ENCODE results near the gene LASP1. TPM values are rescaled to one million over a fixed set of nuclear protein-coding genes. Genes with fewer than 3 reads are reported as not detected.

Gene LASP1
- total and polyA plus RNA-seq, 7 donors: 8.6 to 20.1 (median 14.6) TPM

GRCh38 chr17:38967290-38967738, 97.5 kb downstream of the LASP1 start, which contains the start of gene FBXO47:
TSS of gene FBXO47 (minus strand) at chr17:38967403. CDS start at chr17:38963025, 4,378 bp downstream.
- intact Hi-C loops (cut with DNase I): no loop called here
- H3K9me3 ChIP-seq: no peaks in the 10 kb centered on the region
- peak within 1 kb of the TSS; percentile 73 for H3K27ac ChIP-seq
- peak; percentile 95 to 99 (median 98) for ATAC-seq
- H3K36me3 ChIP-seq (ENCODE audit: insufficient read depth in 1 of 2, low read depth in 1 of 2): no peaks in the 10 kb centered on the region
- H3K27me3 ChIP-seq (ENCODE audit: insufficient read depth in 3 of 3, low read length in 2 of 3): no peaks in the 10 kb centered on the region
- TF ChIP-seq CTCF (IDR thresholded peaks at IDR 0.05): no peak
- 6 to 16% (median 16%) methylated on average over 21 of the region's 21 CpGs for WGBS, 3 donors
- H3K4me1 ChIP-seq: peaks cover 7% of the 10 kb centered on the region
- peak; percentile 91 to 95 for DNase-seq
- peak within 1 kb of the TSS; percentile 59 for H3K4me3 ChIP-seq

GRCh38 chr17:38969281-38969680, 99.4 kb downstream of the LASP1 start:
- Histone ChIP-seq H3K36me3 (ENCODE audit: insufficient read depth in 1 of 2, low read depth in 1 of 2) (no peaks in the 10 kb centered on the region), H3K4me3 (no peak overlapping the region), H3K27ac (no peak overlapping the region), H3K9me3 (no peaks in the 10 kb centered on the region), H3K4me1 (peaks cover 7% of the 10 kb centered on the region), H3K27me3 (ENCODE audit: insufficient read depth in 3 of 3, low read length in 2 of 3) (no peaks in the 10 kb centered on the region)
- no peak for DNase-seq
- no peak for TF ChIP-seq CTCF (IDR thresholded peaks at IDR 0.05)
- 55 to 74% (median 64%) methylated on average over 4 of the region's 4 CpGs for WGBS, 3 donors
- intact Hi-C loops (cut with DNase I): no loop called here
- ATAC-seq: no peak

GRCh38 chr17:38970128-38970527, 100.3 kb downstream of the LASP1 start:
- Histone ChIP-seq H3K27ac (no peak overlapping the region), H3K4me1 (peaks cover 7% of the 10 kb centered on the region), H3K36me3 (ENCODE audit: insufficient read depth in 1 of 2, low read depth in 1 of 2) (no peaks in the 10 kb centered on the region), H3K9me3 (no peaks in the 10 kb centered on the region), H3K4me3 (no peak overlapping the region), H3K27me3 (ENCODE audit: insufficient read depth in 3 of 3, low read length in 2 of 3) (no peaks in the 10 kb centered on the region)
- WGBS, 3 donors: 68 to 87% (median 78%) methylated on average over 4 of the region's 4 CpGs
- DNase-seq (no peak), ATAC-seq (no peak)
- intact Hi-C loops (cut with DNase I): no loop called here
- no peak for TF ChIP-seq CTCF (IDR thresholded peaks at IDR 0.05)

GRCh38 chr17:38970804-38971203, 100.9 kb downstream of the LASP1 start:
- no peaks in the 10 kb centered on the region for H3K36me3 ChIP-seq (ENCODE audit: insufficient read depth in 1 of 2, low read depth in 1 of 2)
- no peaks in the 10 kb centered on the region for H3K9me3 ChIP-seq
- ATAC-seq: no peak
- H3K27me3 ChIP-seq (ENCODE audit: insufficient read depth in 3 of 3, low read length in 2 of 3): no peaks in the 10 kb centered on the region
- TF ChIP-seq CTCF (IDR thresholded peaks at IDR 0.05): no peak
- H3K27ac ChIP-seq: no peak overlapping the region
- peaks cover 7% of the 10 kb centered on the region for H3K4me1 ChIP-seq
- intact Hi-C loops (cut with DNase I): no loop called here
- WGBS, 3 donors: 84 to 88% (median 87%) methylated on average over 5 of the region's 5 CpGs
- DNase-seq: no peak
- H3K4me3 ChIP-seq: no peak overlapping the region

Other genes starting within 250 kb of the LASP1 start
- gene EPOP, start 195.1 kb upstream of the LASP1 start, total RNA-seq: 1 to 10 TPM in 1 of 4 donors, under 1 TPM in 3; 0.21 to 1.2 (median 0.63) TPM
- 1 to 10 TPM in 1 of 3 donors, under 1 TPM in 2; 0.21 to 1.1 (median 0.44) TPM for gene EPOP, start 195.1 kb upstream of the LASP1 start, polyA plus RNA-seq
- gene MLLT6, start 164.8 kb upstream of the LASP1 start, total RNA-seq: 100 to 1,000 TPM in 1 of 4 donors, 10 to 100 TPM in 3; 78.5 to 120 (median 84.9) TPM
- gene MLLT6, start 164.8 kb upstream of the LASP1 start, polyA plus RNA-seq: 10 to 100 TPM; 16.3 to 50.2 (median 25.5) TPM
- gene CISD3, start 139.7 kb upstream of the LASP1 start, total RNA-seq: 10 to 100 TPM; 29.9 to 45.5 (median 37.4) TPM
- 10 to 100 TPM; 39.6 to 83.6 (median 41.5) TPM for gene CISD3, start 139.7 kb upstream of the LASP1 start, polyA plus RNA-seq
- 10 to 100 TPM in 1 of 4 donors, 1 to 10 TPM in 3; 7.1 to 10.8 (median 7.5) TPM for gene PCGF2, start 121.7 kb upstream of the LASP1 start, total RNA-seq
- gene PCGF2, start 121.7 kb upstream of the LASP1 start, polyA plus RNA-seq: 1 to 10 TPM; 3.3 to 5.8 (median 5.1) TPM
- gene PSMB3, start 117.3 kb upstream of the LASP1 start, total RNA-seq: 100 to 1,000 TPM; 112 to 209 (median 184) TPM
- gene PSMB3, start 117.3 kb upstream of the LASP1 start, polyA plus RNA-seq: 100 to 1,000 TPM; 286 to 463 (median 332) TPM
- 10 to 100 TPM; 61.2 to 66.7 (median 63.8) TPM for gene PIP4K2B, start 70.5 kb upstream of the LASP1 start, total RNA-seq
- 10 to 100 TPM; 19.3 to 72.6 (median 26.5) TPM for gene PIP4K2B, start 70.5 kb upstream of the LASP1 start, polyA plus RNA-seq
- gene CWC25, start 44.7 kb upstream of the LASP1 start, total RNA-seq: 10 to 100 TPM in 3 of 4 donors, 1 to 10 TPM in 1; 9.7 to 21.3 (median 15.3) TPM
- gene CWC25, start 44.7 kb upstream of the LASP1 start, polyA plus RNA-seq: 10 to 100 TPM; 13.5 to 22.0 (median 15.0) TPM
- 1,000 to 10,000 TPM in 1 of 4 donors, 100 to 1,000 TPM in 3; 816 to 1,006 (median 921) TPM for gene RPL23, start 16.3 kb upstream of the LASP1 start, total RNA-seq
- gene RPL23, start 16.3 kb upstream of the LASP1 start, polyA plus RNA-seq: 1,000 to 10,000 TPM; 1,675 to 2,332 (median 1,765) TPM
- gene FBXO47, start 97.3 kb downstream of the LASP1 start, total RNA-seq: not detected
- gene FBXO47, start 97.3 kb downstream of the LASP1 start, polyA plus RNA-seq: under 1 TPM in 1 of 3 donors, not detected in 2; 0.03 TPM